H1 (cell line): ENCODE data around the gene FRMPD1. TPM values are rescaled to one million over a fixed set of nuclear protein-coding genes. Genes with fewer than 3 reads are reported as not detected.

Experiments used
- BRCA1 ChIP-seq: IDR thresholded peaks from 2 replicates; pipeline ENCODE4 v1.6.1; 2012; ENCODE audit warnings: low read depth, low read length, improper control_type of control experiment
- EZH2 ChIP-seq: fragments of 200-600 bp; sonication (generic); IDR thresholded peaks from 2 replicates; pipeline ENCODE4 v1.7.1; 2012; ENCODE audit warnings: low read depth, mild to moderate bottlenecking, moderate library complexity, low read length, inconsistent platforms; ENCODE audit not compliant: severe bottlenecking
- POLR2AphosphoS5 ChIP-seq: IDR thresholded peaks from 2 replicates; pipeline ENCODE4 v1.6.1; 2011; ENCODE audit warnings: low read depth, low read length
- SIN3A ChIP-seq, 2 experiments: IDR thresholded peaks in 1 of 2; conservative IDR thresholded peaks in 1 of 2; 2 replicates each; pipeline ENCODE4 v1.6.1; 2011 to 2012; ENCODE audit warnings: low read length in 2 of 2, improper control_type of control experiment in 1 of 2, low read depth in 1 of 2, mild to moderate bottlenecking in 1 of 2
- SRF ChIP-seq: IDR thresholded peaks from 2 replicates; pipeline ENCODE4 v1.6.1; 2011; ENCODE audit warnings: mild to moderate bottlenecking, low read depth, low read length, moderate library complexity
- SUZ12 ChIP-seq: fragments of 200-600 bp; sonication (generic); IDR thresholded peaks from 2 replicates; pipeline ENCODE4 v1.6.1; 2012; ENCODE audit warnings: mild to moderate bottlenecking, inconsistent platforms, low read length, moderate library complexity, mixed read lengths
- TAF1 ChIP-seq: IDR thresholded peaks from 2 replicates; pipeline ENCODE4 v1.6.1; 2011; ENCODE audit warnings: mild to moderate bottlenecking, low read depth, low read length
- TAF7 ChIP-seq: optimal IDR thresholded peaks from 2 replicates; pipeline ENCODE3; 2011; ENCODE audit warnings: low read depth, mild to moderate bottlenecking, inconsistent platforms, low read length, moderate library complexity, borderline replicate concordance
- TBP ChIP-seq: IDR thresholded peaks from 2 replicates; pipeline ENCODE4 v1.6.1; 2011; ENCODE audit warnings: low read depth, low read length, improper control_type of control experiment
- TCF12 ChIP-seq: IDR thresholded peaks from 2 replicates; pipeline ENCODE4 v1.6.1; 2011; ENCODE audit warnings: low read depth, mild to moderate bottlenecking, low read length
- polyA plus RNA-seq, 7 experiments: library from polyadenylated mRNA; depleted of rRNA in 3 of 7; stranded (reverse) in 5 of 7; unstranded in 2 of 7; fragments of >200 nt in 5 of 7; fragments of 200-250 nt in 2 of 7; gene quantifications; 1 replicate in 5 of 7; 2 replicates in 1 of 7; 4 replicates in 1 of 7; pipeline versions ENCODE4 v1.2.1 to v1.2.3, GENCODE V29; 2011 to 2013; ENCODE audit warnings: missing spikeins in 2 of 7, mixed read lengths in 2 of 7
- total RNA-seq: library from RNA; stranded (reverse); fragmentation: NEBNext Ultra II Directional; extraction: Animal tissue kit (Norgen Biotek cat#: 25700); gene quantifications from 2 replicates; pipeline ENCODE4 v1.2.1, GENCODE V29; 2021
- TF ChIP-seq, protein P1 (sequence below): IDR thresholded peaks from 2 replicates; pipeline ENCODE4 v1.6.1; 2012; ENCODE audit warnings: low read length, inconsistent platforms

The FRMPD1 gene
- total and polyA plus RNA-seq, 2 of the 8 experiments (the other 6 are each of a cell fraction or from before 2014, with no cell fraction given), result 0.27 to 0.32 TPM

GRCh38 chr9:37683531-37684371 is 33.0 kb downstream of the FRMPD1 start (continued):
- no peak for TF ChIP-seq BRCA1
- TF ChIP-seq SUZ12, result no peak
- no peak for TF ChIP-seq EZH2
- TF ChIP-seq TCF12, result no peak
- TF ChIP-seq TBP, result no peak
- TF ChIP-seq, protein P1, sequence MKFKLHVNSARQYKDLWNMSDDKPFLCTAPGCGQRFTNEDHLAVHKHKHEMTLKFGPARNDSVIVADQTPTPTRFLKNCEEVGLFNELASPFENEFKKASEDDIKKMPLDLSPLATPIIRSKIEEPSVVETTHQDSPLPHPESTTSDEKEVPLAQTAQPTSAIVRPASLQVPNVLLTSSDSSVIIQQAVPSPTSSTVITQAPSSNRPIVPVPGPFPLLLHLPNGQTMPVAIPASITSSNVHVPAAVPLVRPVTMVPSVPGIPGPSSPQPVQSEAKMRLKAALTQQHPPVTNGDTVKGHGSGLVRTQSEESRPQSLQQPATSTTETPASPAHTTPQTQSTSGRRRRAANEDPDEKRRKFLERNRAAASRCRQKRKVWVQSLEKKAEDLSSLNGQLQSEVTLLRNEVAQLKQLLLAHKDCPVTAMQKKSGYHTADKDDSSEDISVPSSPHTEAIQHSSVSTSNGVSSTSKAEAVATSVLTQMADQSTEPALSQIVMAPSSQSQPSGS, result no peak
- TF ChIP-seq TAF7, result no peak
- no peak for TF ChIP-seq SRF
- no peak for TF ChIP-seq TAF1
- no peak for TF ChIP-seq SIN3A (conservative IDR thresholded peaks at IDR 0.05 in 1 of 2, IDR thresholded peaks at IDR 0.05 in 1 of 2; ENCODE audit: low read depth in 1 of 2, low read length in 2 of 2)
- TF ChIP-seq POLR2AphosphoS5, result no peak
